Spinal cord (tissue), 10 donors: ENCODE results near the gene GUCA1A. TPM values are rescaled to one million over a fixed set of nuclear protein-coding genes. Genes with fewer than 3 reads are reported as not detected.

ENCODE experiments used
- DNase-seq, 6 donors: peaks; one replicate each; pipeline versions ENCODE4 v3.0.0 to v3.0.0-alpha.2; 2013 to 2015; ENCODE audit warnings: low spot score in 6 of 6, low read depth in 4 of 6
- H3K27ac ChIP-seq: one replicate; pipeline ENCODE4 v1.5.1; 2013; ENCODE audit warnings: low read depth, low read length, control low read depth
- H3K27me3 ChIP-seq: one replicate; pipeline ENCODE4 v1.6.1; 2013; ENCODE audit warnings: low read length; ENCODE audit not compliant: control insufficient read depth, insufficient read depth
- H3K36me3 ChIP-seq: one replicate; pipeline ENCODE4 v1.6.1; 2013; ENCODE audit warnings: low read length; ENCODE audit not compliant: control insufficient read depth, insufficient read depth
- H3K4me1 ChIP-seq: one replicate; pipeline ENCODE4 v1.6.1; 2013; ENCODE audit warnings: low read length; ENCODE audit not compliant: control insufficient read depth, insufficient read depth
- H3K4me3 ChIP-seq: one replicate; pipeline ENCODE4 v1.5.1; 2013; ENCODE audit warnings: low read depth, low read length, control low read depth
- H3K9me3 ChIP-seq: one replicate; pipeline ENCODE4 v1.6.1; 2013; ENCODE audit warnings: low read length; ENCODE audit not compliant: control insufficient read depth, insufficient read depth
- WGBS: methylation state at CpG from one replicate; pipeline ENCODE4 v1.1.5; 2013; ENCODE audit warnings: missing lambda C conversion rate; ENCODE audit not compliant: insufficient coverage; 5-methylcytosine and 5-hydroxymethylcytosine counted together
- polyA plus RNA-seq, 2 donors: library from polyadenylated mRNA; unstranded; fragments of 120-200 nt; gene quantifications; one replicate each; pipeline ENCODE4 v1.2.1, GENCODE V29; 2013; ENCODE audit not compliant: insufficient read length in 2 of 2
- total RNA-seq, 2 donors: library from RNA; depleted of rRNA in 1 of 2; stranded (reverse); fragments of 120-200 nt in 1 of 2; fragments of >200 nt in 1 of 2; gene quantifications; one replicate each; pipeline versions ENCODE4 v1.2.3 to v1.2.4, GENCODE V29; 2013 to 2014
- donor health status: healthy.

The GUCA1A gene
- total and polyA plus RNA-seq, 4 donors, result 1.5 to 5.8 (median 3.1) TPM

DNA sequence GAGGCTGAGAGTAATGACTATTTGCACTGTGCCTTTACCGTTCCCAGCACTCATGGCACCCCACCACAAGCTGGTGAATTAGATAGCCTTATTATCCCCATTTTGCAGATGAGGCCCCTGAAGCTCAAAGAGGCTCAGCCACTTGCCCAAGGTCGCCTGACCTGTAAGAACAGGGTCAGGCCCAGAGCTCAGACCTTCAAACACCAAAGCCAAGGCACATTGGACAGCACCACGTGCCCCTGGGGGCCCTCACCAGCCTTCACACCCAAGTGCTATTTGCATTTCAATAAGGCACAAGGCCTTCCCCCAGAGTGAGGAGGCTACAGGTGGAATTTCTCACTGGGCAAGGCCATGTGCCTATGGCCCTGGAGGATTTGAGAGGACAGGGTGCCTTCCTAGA, 16.5 kb upstream of the GUCA1A start:
- 65% methylated on average over 2 of the region's 3 CpGs for WGBS
- no peak for DNase-seq
- no peaks in the 10 kb centered on the region for H3K9me3 ChIP-seq
- no peaks in the 10 kb centered on the region for H3K36me3 ChIP-seq
- no peak overlapping the region for H3K4me3 ChIP-seq
- H3K4me1 ChIP-seq, result peaks cover 4% of the 10 kb centered on the region
- peaks cover 4% of the 10 kb centered on the region for H3K27me3 ChIP-seq
- H3K27ac ChIP-seq, result no peak overlapping the region

DNA sequence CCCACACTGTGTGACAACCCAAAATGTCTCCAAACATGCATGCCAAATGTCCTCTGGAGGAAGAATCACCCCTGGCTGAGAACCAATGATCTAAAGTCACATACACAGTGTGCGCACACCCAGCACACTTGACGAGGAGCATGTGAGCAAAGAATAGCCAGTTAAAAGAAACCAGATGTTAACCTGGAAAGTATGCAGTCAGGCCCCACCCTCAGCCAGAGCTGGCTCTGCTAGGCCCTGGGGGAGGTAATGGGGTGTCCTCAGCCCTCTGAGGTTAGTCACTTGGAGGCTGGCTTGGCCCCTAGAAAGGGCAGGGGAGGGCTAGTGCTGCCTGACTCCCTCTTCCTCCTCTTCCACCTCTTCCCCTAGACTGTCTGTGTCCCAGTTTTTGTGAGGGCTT, 15.2 kb upstream of the GUCA1A start:
- H3K27me3 ChIP-seq, result peaks cover 4% of the 10 kb centered on the region
- H3K4me1 ChIP-seq, result peaks cover 4% of the 10 kb centered on the region
- no peak overlapping the region for H3K4me3 ChIP-seq
- H3K36me3 ChIP-seq, result no peaks in the 10 kb centered on the region
- no peak overlapping the region for H3K27ac ChIP-seq
- WGBS, result 68% methylated on average over 2 of the region's 2 CpGs
- no peaks in the 10 kb centered on the region for H3K9me3 ChIP-seq
- DNase-seq, result no peak

GRCh38 chr6:42158631-42159030, 14.5 kb upstream of the GUCA1A start:
- no peak overlapping the region for H3K27ac ChIP-seq
- no peaks in the 10 kb centered on the region for H3K36me3 ChIP-seq
- 100% methylated on average over 1 of the region's 2 CpGs for WGBS
- H3K4me3 ChIP-seq, result no peak overlapping the region
- H3K9me3 ChIP-seq, result no peaks in the 10 kb centered on the region
- peaks cover 4% of the 10 kb centered on the region for H3K4me1 ChIP-seq
- H3K27me3 ChIP-seq, result peaks cover 4% of the 10 kb centered on the region
- DNase-seq, result no peak

- Histone ChIP-seq H3K27me3 (peaks cover 2% of the 10 kb centered on the region), H3K4me1 (peaks cover 4% of the 10 kb centered on the region), H3K27ac (no peak overlapping the region), H3K9me3 (no peaks in the 10 kb centered on the region), H3K36me3 (no peaks in the 10 kb centered on the region), H3K4me3 (no peak overlapping the region)
- DNase-seq, result no peak
- WGBS, result 69% methylated on average over 4 of the region's 4 CpGs
Measured at GRCh38 chr6:42159431-42160024, 13.6 kb upstream of the GUCA1A start.

DNA sequence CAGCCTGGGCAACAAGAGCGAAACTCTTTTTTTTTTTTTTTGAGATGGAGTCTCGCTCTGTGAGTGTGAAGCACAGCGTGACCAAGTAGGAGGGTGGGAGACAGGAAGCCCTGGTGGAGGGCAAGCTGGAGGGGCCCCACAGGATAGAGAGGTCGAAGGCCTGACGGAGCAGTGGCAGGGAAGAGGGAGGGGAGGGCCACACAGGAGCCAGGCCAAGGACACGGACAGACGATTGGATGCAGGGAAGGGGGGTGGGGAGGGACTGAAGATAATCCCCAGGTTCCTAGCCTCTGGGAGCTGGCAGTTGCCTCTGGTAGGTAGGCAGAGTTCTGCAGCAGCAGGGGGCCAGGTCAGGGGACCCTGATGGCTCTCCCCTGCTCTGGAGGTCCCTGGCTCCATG, 10.8 kb upstream of the GUCA1A start:
- no peaks in the 10 kb centered on the region for H3K36me3 ChIP-seq
- no peaks in the 10 kb centered on the region for H3K27me3 ChIP-seq
- peaks cover 4% of the 10 kb centered on the region for H3K4me1 ChIP-seq
- no peaks in the 10 kb centered on the region for H3K9me3 ChIP-seq
- H3K27ac ChIP-seq, result no peak overlapping the region
- no peak for DNase-seq
- H3K4me3 ChIP-seq, result no peak overlapping the region
- 34% methylated on average over 6 of the region's 7 CpGs for WGBS

DNA sequence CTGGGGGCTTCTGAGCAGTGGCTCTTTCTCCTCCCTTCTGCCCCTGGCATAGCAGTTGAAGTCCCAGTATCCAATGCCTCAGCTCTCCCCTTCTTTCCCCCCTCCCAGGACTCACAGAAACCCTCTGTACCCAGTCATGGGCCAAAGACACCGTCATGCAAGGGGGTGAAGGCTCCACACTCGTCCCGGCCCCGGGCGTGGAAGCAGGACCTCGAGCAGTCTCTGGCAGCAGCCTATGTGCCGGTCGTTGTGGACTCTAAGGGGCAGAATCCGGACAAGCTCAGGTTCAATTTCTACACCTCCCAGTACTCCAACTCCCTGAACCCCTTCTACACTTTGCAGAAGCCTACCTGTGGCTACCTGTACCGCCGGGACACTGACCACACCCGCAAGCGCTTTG, 10.4 kb upstream of the GUCA1A start:
- no peaks in the 10 kb centered on the region for H3K36me3 ChIP-seq
- H3K27ac ChIP-seq, result no peak overlapping the region
- no peaks in the 10 kb centered on the region for H3K9me3 ChIP-seq
- DNase-seq, result no peak
- peaks cover 4% of the 10 kb centered on the region for H3K4me1 ChIP-seq
- no peaks in the 10 kb centered on the region for H3K27me3 ChIP-seq
- H3K4me3 ChIP-seq, result no peak overlapping the region
- WGBS, result 83% methylated on average over 13 of the region's 13 CpGs

DNA sequence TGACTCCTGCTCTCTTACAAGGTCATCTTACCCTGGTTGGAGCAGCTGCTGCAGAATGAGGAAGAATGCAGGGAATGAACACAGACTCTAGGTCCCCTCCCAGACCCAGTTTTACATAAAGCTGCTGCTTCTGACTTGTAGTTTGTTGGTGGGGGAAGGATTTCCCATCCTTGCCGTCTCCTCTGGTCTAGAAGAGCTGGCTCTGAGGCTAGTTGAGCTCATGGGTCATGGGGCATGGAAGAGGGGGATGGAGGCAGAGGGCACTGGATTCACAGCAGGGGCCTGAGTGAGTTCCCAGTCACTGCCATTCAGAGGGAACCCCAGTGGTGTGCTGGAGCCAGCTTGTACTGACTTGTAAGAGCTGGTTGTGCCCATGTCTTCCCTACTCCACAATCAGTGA, 9.2 kb upstream of the GUCA1A start:
- Histone ChIP-seq H3K4me3 (no peak overlapping the region), H3K4me1 (no peaks in the 10 kb centered on the region), H3K27me3 (no peaks in the 10 kb centered on the region), H3K27ac (no peak overlapping the region), H3K9me3 (no peaks in the 10 kb centered on the region), H3K36me3 (no peaks in the 10 kb centered on the region)
- no peak for DNase-seq
- 44% methylated on average over 1 of the region's 1 CpG for WGBS

GRCh38 chr6:42165016-42165415, 8.1 kb upstream of the GUCA1A start:
- Histone ChIP-seq H3K27ac (no peak overlapping the region), H3K27me3 (no peaks in the 10 kb centered on the region), H3K9me3 (no peaks in the 10 kb centered on the region), H3K4me1 (no peaks in the 10 kb centered on the region), H3K4me3 (no peak overlapping the region), H3K36me3 (no peaks in the 10 kb centered on the region)
- 76% methylated on average over 9 of the region's 9 CpGs for WGBS
- DNase-seq, result no peak

- H3K27ac ChIP-seq, result no peak overlapping the region
- DNase-seq, result peak in 5 of 6 donors; percentile 35 to 84 (median 47)
- H3K36me3 ChIP-seq, result no peaks in the 10 kb centered on the region
- no peaks in the 10 kb centered on the region for H3K9me3 ChIP-seq
- no peaks in the 10 kb centered on the region for H3K27me3 ChIP-seq
- no peaks in the 10 kb centered on the region for H3K4me1 ChIP-seq
- 14% methylated on average over 5 of the region's 8 CpGs for WGBS
- no peak overlapping the region for H3K4me3 ChIP-seq
Measured at GRCh38 chr6:42166444-42167141, 6.6 kb upstream of the GUCA1A start.

DNA sequence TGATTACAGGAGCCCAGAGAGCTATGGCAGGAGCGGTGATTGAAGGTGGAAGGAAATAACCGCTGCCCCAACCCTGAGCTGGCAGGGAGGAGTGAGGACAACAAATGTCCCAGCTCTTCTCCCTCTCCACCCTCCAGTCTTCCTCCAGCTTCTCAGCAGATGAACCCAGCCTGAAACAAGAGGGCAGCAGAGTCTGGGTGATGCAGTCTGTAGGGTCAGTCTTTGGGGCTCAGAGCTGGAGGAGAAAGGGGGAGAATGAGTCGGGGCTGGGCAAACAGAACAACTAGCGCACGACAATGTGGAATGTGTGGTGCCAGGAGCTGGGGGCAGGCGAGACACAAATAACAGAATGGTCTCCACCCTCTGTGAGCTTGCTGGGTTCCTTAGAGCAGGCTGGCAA, 4.5 kb upstream of the GUCA1A start:
- no peaks in the 10 kb centered on the region for H3K36me3 ChIP-seq
- DNase-seq, result no peak

More for the DNA sequence above, 4.5 kb upstream of the GUCA1A start:
- H3K4me3 ChIP-seq, result no peak overlapping the region
- 69% methylated on average over 4 of the region's 6 CpGs for WGBS
- H3K9me3 ChIP-seq, result no peaks in the 10 kb centered on the region
- H3K27ac ChIP-seq, result no peak overlapping the region
- H3K27me3 ChIP-seq, result no peaks in the 10 kb centered on the region
- no peaks in the 10 kb centered on the region for H3K4me1 ChIP-seq
